ENCODE data around the gene TENT4A.

The TENT4A gene

GRCh38 chr5:6736524-6737042 is 23.4 kb downstream of the TENT4A start:
- TF ChIP-seq CTCF (IDR thresholded peaks at IDR 0.05; ENCODE audit: low read depth, low read length): no peak
- H3K4me3 ChIP-seq (ENCODE audit: low read depth, low read length): no peak overlapping the region

GRCh38 chr5:6737043-6737941 is 24.1 kb downstream of the TENT4A start:
- H3K4me3 ChIP-seq (ENCODE audit: low read depth, low read length): no peak overlapping the region
- no peak for TF ChIP-seq CTCF (IDR thresholded peaks at IDR 0.05; ENCODE audit: low read depth, low read length)

- no peak for TF ChIP-seq CTCF (IDR thresholded peaks at IDR 0.05; ENCODE audit: low read depth, low read length)
- no peak overlapping the region for H3K4me3 ChIP-seq (ENCODE audit: low read depth, low read length)
These were observed 26.4 kb downstream of the TENT4A start for GRCh38 chr5:6739603-6740002.

GRCh38 chr5:6740586-6741150 is 27.4 kb downstream of the TENT4A start:
- TF ChIP-seq CTCF (IDR thresholded peaks at IDR 0.05; ENCODE audit: low read depth, low read length): no peak
- no peak overlapping the region for H3K4me3 ChIP-seq (ENCODE audit: low read depth, low read length)

- H3K4me3 ChIP-seq (ENCODE audit: low read depth, low read length): no peak overlapping the region
- TF ChIP-seq CTCF (IDR thresholded peaks at IDR 0.05; ENCODE audit: low read depth, low read length): no peak
These were observed 29.0 kb downstream of the TENT4A start for GRCh38 chr5:6742081-6742758.

GRCh38 chr5:6743161-6743560 is 29.9 kb downstream of the TENT4A start:
- no peak overlapping the region for H3K4me3 ChIP-seq (ENCODE audit: low read depth, low read length)
- TF ChIP-seq CTCF (IDR thresholded peaks at IDR 0.05; ENCODE audit: low read depth, low read length): no peak

Data from WI38 (cell line).